Hippocampal formation (tissue), 2 donors: ENCODE measurements around the gene S100B.

ENCODE experiments used
- DNase-seq, 2 donors: peaks; one replicate each; lab custom pipeline; 2025; lab: John Stamatoyannopoulos, UW

The S100B gene

GRCh38 chr21:46560568-46561444 is 44.1 kb downstream of the S100B start:
- DNase-seq: no peak

DNA sequence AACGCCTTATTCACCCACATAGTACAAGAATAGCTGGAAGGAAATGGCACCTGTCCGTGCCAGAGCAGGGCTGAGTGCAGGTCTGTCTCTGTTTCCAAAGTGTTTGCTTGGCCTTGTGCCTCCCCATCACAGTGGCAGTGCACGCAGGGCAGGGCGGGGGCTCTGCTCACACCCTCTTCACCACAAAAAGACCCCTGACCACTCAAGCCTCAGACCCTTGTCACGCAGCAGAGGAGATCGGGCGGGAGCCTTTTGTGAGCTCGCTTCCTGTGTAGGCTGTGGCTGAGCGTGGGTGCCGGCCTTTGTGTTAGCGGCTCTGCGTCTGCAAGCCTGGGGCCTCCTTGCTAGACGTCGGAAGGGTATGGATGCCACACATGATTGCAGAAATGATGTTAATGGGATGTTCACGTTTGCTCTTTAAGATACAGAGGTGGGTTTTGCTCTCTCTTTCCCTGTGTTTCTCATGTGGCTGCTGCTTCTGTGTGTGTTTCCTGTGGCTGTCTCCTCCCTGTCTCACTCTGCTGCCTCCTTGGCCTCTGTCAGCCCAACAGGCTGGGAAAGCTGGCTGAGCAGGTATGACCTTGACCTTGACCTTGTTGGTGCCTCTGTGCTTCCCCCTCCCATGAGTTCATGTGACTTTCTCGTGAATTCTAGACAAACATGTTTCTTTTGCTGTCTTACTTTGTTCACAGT is 45.4 kb downstream of the S100B start:
- DNase-seq: no peak

- DNase-seq: no peak
Measured at GRCh38 chr21:46557919-46558392, 46.9 kb downstream of the S100B start.

DNA sequence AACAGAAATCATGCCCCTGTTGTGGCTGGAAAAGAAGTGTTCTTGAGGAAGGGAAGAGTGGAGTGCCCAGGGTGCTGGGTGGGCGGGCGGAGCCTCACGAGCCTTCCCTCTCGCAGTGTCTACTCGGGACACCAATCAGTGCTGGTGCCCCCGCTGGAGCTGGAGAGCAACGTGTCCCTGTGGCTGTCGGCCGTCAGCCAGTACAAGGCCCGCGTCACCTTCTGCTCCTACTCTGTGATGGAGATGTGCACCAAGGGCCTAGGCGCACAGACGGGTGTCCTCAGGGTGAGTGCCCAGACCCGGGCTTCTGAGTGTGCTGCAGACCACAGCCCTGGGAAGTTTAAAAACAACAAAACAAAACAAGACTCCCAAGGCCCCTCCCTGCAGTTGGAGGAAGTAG is 47.4 kb downstream of the S100B start:
- no peak for DNase-seq

- no peak for DNase-seq
Measured at GRCh38 chr21:46556802-46557201, 48.1 kb downstream of the S100B start.

- no peak for DNase-seq
Measured at GRCh38 chr21:46555678-46556077, 49.2 kb downstream of the S100B start.

DNA sequence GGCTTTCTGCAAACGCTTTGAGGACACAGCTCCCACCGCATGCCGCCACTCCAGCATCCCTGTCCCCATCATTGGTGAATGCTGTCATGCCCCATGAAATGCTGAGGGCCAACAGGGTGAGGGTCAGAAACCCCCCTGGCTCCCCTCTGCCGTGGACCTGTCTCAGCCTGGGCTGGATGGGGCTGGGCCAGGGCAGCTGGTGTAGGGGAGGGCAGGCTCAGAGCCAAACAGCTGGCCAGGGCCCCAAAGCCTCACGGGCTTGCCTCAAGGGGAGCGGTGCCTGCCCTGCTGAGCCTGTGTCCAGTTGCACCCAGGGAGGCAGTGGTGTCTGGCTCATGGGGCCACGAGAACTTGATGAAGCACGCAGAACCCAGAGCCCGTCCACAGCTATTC is 49.7 kb downstream of the S100B start:
- DNase-seq: no peak

GRCh38 chr21:46554431-46555224 is 50.3 kb downstream of the S100B start:
- DNase-seq: no peak

DNA sequence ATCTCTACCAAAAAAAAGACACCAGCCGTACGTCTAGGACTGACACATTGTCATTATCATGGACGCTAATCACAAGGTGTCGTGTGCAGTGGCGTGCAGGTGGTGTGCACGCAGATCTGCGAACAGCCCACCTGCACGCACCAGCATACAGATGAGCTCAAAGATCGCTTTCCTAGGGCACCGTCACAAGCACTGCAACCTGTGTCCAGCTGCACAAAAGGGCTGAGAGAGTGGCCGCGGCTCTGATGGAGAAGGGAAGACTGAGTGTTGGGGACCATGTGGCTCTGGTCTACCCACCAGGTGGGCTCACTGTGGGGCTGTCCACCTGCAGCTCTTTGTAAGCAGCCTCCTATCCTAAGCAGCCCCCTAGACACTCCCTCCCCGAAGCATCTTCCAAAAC is 50.9 kb downstream of the S100B start:
- DNase-seq: no peak

- no peak for DNase-seq
Measured at GRCh38 chr21:46552865-46553379, 52.0 kb downstream of the S100B start.

GRCh38 chr21:46552274-46552673 is 52.6 kb downstream of the S100B start:
- peak in 1 of 2 donors; percentile 7 for DNase-seq

- no peak for DNase-seq
Measured at GRCh38 chr21:46551636-46552241, 53.1 kb downstream of the S100B start.

DNA sequence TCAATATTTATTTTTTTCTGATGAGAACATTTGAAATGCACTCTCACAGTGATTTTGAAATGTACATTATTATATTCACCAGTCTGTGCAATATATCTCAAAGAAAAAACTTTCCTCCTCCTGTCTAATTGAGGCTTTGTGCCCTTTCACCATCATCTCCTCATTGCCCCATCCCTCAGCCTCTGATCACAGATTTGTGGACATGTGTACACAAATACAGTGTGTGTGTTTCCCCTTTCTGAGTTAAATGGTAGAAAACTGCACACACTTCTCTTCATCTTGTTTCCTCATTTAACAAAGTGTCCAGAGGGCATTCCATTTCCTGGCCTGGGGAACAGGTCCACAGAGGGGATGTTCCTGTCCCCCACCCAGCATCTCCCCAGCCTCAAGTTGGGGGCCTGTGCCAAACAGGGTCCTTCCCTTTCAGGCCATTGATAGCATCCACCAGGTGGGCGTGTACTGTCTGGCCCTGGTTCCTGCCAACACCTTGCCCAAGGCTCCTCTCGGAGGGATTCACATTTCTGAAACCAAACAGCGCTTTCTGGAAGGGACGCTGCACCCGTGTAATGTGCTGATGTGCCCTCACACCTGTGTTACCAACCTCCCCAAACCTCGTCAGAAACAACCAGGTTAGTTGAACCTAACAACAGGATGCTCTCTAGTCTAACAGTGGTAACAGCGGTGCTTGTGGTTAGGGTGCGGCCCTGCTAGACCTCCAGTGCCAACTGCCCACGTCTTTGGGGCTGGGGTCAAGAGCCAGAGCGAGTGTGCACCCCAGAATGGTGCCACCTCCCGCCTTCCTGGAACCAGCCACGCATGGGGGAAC is 54.6 kb downstream of the S100B start:
- no peak for DNase-seq

GRCh38 chr21:46549650-46550049 is 55.2 kb downstream of the S100B start:
- DNase-seq: no peak
